ENCODE measurements around the gene MAP3K7.
"Not testable (repeated sequence)": the region's sequence is repeated elsewhere in the genome, so short reads cannot be mapped to it uniquely, and the experiment has no call there.

The MAP3K7 gene

GRCh38 chr6:90575267-90575666, 11.6 kb downstream of the MAP3K7 start:
- DNase-seq, result no peak

- DNase-seq, result peak in 1 of 2 donors; percentile 12
Observed at GRCh38 chr6:90574610-90575009, 12.3 kb downstream of the MAP3K7 start.

GRCh38 chr6:90573624-90574023, 13.2 kb downstream of the MAP3K7 start:
- no peak for DNase-seq

GRCh38 chr6:90572856-90573255, 14.0 kb downstream of the MAP3K7 start:
- no peak for DNase-seq

- DNase-seq, result no peak
Observed at GRCh38 chr6:90569223-90569622, 17.6 kb downstream of the MAP3K7 start.

- not testable (repeated sequence) for DNase-seq
Observed at GRCh38 chr6:90567682-90568081, 19.2 kb downstream of the MAP3K7 start.

GRCh38 chr6:90562341-90562740, 24.5 kb downstream of the MAP3K7 start:
- DNase-seq, result not testable (repeated sequence)

GRCh38 chr6:90559931-90560330, 26.9 kb downstream of the MAP3K7 start:
- no peak for DNase-seq

GRCh38 chr6:90557006-90557405, 29.9 kb downstream of the MAP3K7 start:
- DNase-seq, result peak; percentile 16 to 49

- no peak for DNase-seq
Observed at GRCh38 chr6:90547991-90548390, 38.9 kb downstream of the MAP3K7 start.

GRCh38 chr6:90547079-90547478, 39.8 kb downstream of the MAP3K7 start:
- no peak for DNase-seq

- peak in 1 of 2 donors; percentile 29 for DNase-seq
Observed at GRCh38 chr6:90545448-90545847, 41.4 kb downstream of the MAP3K7 start.

- no peak for DNase-seq
Observed at GRCh38 chr6:90544741-90545140, 42.1 kb downstream of the MAP3K7 start.

GRCh38 chr6:90544081-90544480, 42.8 kb downstream of the MAP3K7 start:
- DNase-seq, result peak; percentile 33 to 37

- no peak for DNase-seq
Observed at GRCh38 chr6:90541221-90541620, 45.7 kb downstream of the MAP3K7 start.

GRCh38 chr6:90538278-90539046, 48.4 kb downstream of the MAP3K7 start:
- DNase-seq, result no peak

- peak; percentile 88 to 99 for DNase-seq
Observed at GRCh38 chr6:90537723-90538258, 49.1 kb downstream of the MAP3K7 start.

GRCh38 chr6:90537027-90537426, 49.8 kb downstream of the MAP3K7 start:
- peak; percentile 74 to 84 for DNase-seq

- DNase-seq, result no peak
Observed at GRCh38 chr6:90536520-90536919, 50.4 kb downstream of the MAP3K7 start.

- no peak for DNase-seq
Observed at GRCh38 chr6:90534337-90535025, 52.4 kb downstream of the MAP3K7 start.

- DNase-seq, result no peak
Observed at GRCh38 chr6:90533615-90534336, 53.1 kb downstream of the MAP3K7 start.

GRCh38 chr6:90530882-90531281, 56.0 kb downstream of the MAP3K7 start:
- DNase-seq, result no peak

GRCh38 chr6:90525421-90525820, 61.5 kb downstream of the MAP3K7 start:
- DNase-seq, result no peak
